PC-9 (cell line): ENCODE measurements around the gene AGBL4. TPM values are rescaled to one million over a fixed set of nuclear protein-coding genes. Genes with fewer than 3 reads are reported as not detected.

ENCODE experiments used
- BruUV-seq: library from RNA; stranded (reverse); fragments of 400-500 nt; replicated peaks from 2 replicates; lab custom pipeline; 2021; lab: Mats Ljungman, UMichigan
- CTCF ChIA-PET: fragments of 300-600 bp; sonication (Branson Sonifier 250); formaldehyde crosslinking; loops from one replicate; lab custom pipeline; 2022; ENCODE audit warnings: antibody characterized with exemption; lab: Charles Lee
- POLR2A ChIA-PET: fragments of 300-600 bp; sonication (Branson Sonifier 250); formaldehyde crosslinking; loops from one replicate; lab custom pipeline; 2022; ENCODE audit warnings: antibody characterized with exemption; ENCODE audit not compliant: unreplicated experiment; lab: Charles Lee
- DNase-seq, 2 experiments: peaks; one replicate each; pipeline versions ENCODE4 v3.0.0 to v3.0.0-alpha.2; 2015 to 2022; ENCODE audit warnings: mixed read lengths in 1 of 2
- H2AFZ ChIP-seq: fragments of 200-600 bp; sonication (generic); 2 replicates; pipeline ENCODE4 v1.8.1; 2017; ENCODE audit warnings: antibody characterized with exemption
- H3F3A ChIP-seq: fragments of 200-600 bp; sonication (generic); 2 replicates; pipeline ENCODE4 v1.8.1; 2017; ENCODE audit warnings: antibody characterized with exemption, mild to moderate bottlenecking, low read depth; ENCODE audit not compliant: insufficient read depth
- H3K27ac ChIP-seq: fragments of 200-600 bp; sonication (generic); 2 replicates; pipeline ENCODE4 v1.6.1; 2016; ENCODE audit warnings: mixed run types
- H3K27me3 ChIP-seq: fragments of 200-600 bp; sonication (generic); 2 replicates; pipeline ENCODE4 v1.6.1; 2016; ENCODE audit warnings: low read depth, mixed run types; ENCODE audit not compliant: insufficient read depth
- H3K36me3 ChIP-seq: fragments of 200-600 bp; sonication (generic); 2 replicates; pipeline ENCODE4 v1.6.1; 2016; ENCODE audit warnings: low read depth, mixed run types
- H3K4me1 ChIP-seq: fragments of 200-600 bp; sonication (generic); replicated peaks from 2 replicates; pipeline ENCODE4 v1.6.1; 2016; ENCODE audit warnings: mixed run types; ENCODE audit not compliant: insufficient read depth
- H3K4me2 ChIP-seq: fragments of 200-600 bp; sonication (generic); 2 replicates; pipeline ENCODE4 v1.6.1; 2017; ENCODE audit warnings: mixed run types
- H3K4me3 ChIP-seq: fragments of 200-600 bp; sonication (generic); 2 replicates; pipeline ENCODE4 v1.6.1; 2016; ENCODE audit warnings: mixed run types
- H3K79me2 ChIP-seq: fragments of 200-600 bp; sonication (generic); 2 replicates; pipeline ENCODE4 v1.6.1; 2017; ENCODE audit warnings: low read depth, mixed run types
- H3K9me2 ChIP-seq: fragments of 200-600 bp; sonication (generic); 2 replicates; pipeline ENCODE4 v1.8.1; 2017; ENCODE audit warnings: mild to moderate bottlenecking; ENCODE audit not compliant: insufficient read depth
- H3K9me3 ChIP-seq: fragments of 200-600 bp; sonication (generic); 2 replicates; pipeline ENCODE4 v1.8.1; 2016; ENCODE audit warnings: low read depth; ENCODE audit not compliant: insufficient read depth
- H4K20me1 ChIP-seq: fragments of 200-600 bp; sonication (generic); 2 replicates; pipeline ENCODE4 v1.8.1; 2017; ENCODE audit not compliant: insufficient read depth
- EZH2 ChIP-seq: fragments of 200-600 bp; sonication (generic); IDR thresholded peaks from 2 replicates; pipeline ENCODE4 v1.8.0; 2017; ENCODE audit warnings: antibody characterized with exemption, low read depth
- intact Hi-C: fragments of 100-400 bp; cut with micrococcal nuclease; formaldehyde crosslinking; loops from one replicate; pipeline ENCODE4 v1.10.0; 2022; ENCODE audit not compliant: unreplicated experiment
- total RNA-seq: library from RNA; stranded (reverse); gene quantifications from 2 replicates; pipeline ENCODE4 v1.2.3, GENCODE V29; 2021
- TF ChIP-seq, protein P1 (sequence below): fragments of 200-600 bp; sonication (generic); conservative IDR thresholded peaks from 2 replicates; pipeline ENCODE4 v1.6.1; 2017; ENCODE audit warnings: mixed run types, antibody characterized with exemption, mild to moderate bottlenecking, moderate library complexity

The AGBL4 gene
- total RNA-seq, 1 experiment from 2014 or later = not detected

DNA sequence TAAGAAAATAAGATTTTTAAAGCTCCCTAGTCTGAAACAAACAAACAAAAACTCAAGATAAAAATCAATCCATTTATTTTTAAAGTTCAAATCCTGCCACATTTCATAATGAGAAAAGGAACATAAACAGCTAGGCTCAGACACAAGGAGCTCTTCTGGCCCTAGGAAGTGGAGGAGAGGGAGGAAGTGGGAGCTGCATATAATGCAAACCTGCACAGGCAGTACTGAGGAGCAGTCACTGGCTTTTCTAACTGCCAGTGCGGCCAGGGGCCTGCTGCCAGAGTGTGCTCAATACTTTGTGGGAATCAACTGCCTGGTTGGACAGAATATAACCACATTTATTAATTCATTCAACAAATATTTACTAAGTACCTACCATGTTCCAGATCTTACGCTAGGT is 1411.9 kb downstream of the AGBL4 start:
- no peaks in the 10 kb centered on the region for H3K9me2 ChIP-seq
- peaks cover 11% of the 10 kb centered on the region; the same call in 1 of the 2 replicates for H3K27me3 ChIP-seq
- no peaks in the 10 kb centered on the region for H3K36me3 ChIP-seq
- intact Hi-C loops = no loop called here
- ChIA-PET CTCF (no interaction called here), POLR2A (no interaction called here)
- H3K79me2 ChIP-seq = no peaks in the 10 kb centered on the region
- H4K20me1 ChIP-seq = no peaks in the 10 kb centered on the region
- no peaks in the 10 kb centered on the region for H3K4me1 ChIP-seq
- DNase-seq = no peak
- no peak overlapping the region for H3K4me3 ChIP-seq
- no peak overlapping the region for H2AFZ ChIP-seq
- no peaks in the 10 kb centered on the region for H3K9me3 ChIP-seq
- BruUV-seq = no TSS peak
- TF ChIP-seq, protein P1, sequence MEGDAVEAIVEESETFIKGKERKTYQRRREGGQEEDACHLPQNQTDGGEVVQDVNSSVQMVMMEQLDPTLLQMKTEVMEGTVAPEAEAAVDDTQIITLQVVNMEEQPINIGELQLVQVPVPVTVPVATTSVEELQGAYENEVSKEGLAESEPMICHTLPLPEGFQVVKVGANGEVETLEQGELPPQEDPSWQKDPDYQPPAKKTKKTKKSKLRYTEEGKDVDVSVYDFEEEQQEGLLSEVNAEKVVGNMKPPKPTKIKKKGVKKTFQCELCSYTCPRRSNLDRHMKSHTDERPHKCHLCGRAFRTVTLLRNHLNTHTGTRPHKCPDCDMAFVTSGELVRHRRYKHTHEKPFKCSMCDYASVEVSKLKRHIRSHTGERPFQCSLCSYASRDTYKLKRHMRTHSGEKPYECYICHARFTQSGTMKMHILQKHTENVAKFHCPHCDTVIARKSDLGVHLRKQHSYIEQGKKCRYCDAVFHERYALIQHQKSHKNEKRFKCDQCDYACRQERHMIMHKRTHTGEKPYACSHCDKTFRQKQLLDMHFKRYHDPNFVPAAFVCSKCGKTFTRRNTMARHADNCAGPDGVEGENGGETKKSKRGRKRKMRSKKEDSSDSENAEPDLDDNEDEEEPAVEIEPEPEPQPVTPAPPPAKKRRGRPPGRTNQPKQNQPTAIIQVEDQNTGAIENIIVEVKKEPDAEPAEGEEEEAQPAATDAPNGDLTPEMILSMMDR = no peak
- no peak for TF ChIP-seq EZH2
- no peak overlapping the region for H3K4me2 ChIP-seq
- H3F3A ChIP-seq = no peaks in the 10 kb centered on the region
- no peak overlapping the region for H3K27ac ChIP-seq

DNA sequence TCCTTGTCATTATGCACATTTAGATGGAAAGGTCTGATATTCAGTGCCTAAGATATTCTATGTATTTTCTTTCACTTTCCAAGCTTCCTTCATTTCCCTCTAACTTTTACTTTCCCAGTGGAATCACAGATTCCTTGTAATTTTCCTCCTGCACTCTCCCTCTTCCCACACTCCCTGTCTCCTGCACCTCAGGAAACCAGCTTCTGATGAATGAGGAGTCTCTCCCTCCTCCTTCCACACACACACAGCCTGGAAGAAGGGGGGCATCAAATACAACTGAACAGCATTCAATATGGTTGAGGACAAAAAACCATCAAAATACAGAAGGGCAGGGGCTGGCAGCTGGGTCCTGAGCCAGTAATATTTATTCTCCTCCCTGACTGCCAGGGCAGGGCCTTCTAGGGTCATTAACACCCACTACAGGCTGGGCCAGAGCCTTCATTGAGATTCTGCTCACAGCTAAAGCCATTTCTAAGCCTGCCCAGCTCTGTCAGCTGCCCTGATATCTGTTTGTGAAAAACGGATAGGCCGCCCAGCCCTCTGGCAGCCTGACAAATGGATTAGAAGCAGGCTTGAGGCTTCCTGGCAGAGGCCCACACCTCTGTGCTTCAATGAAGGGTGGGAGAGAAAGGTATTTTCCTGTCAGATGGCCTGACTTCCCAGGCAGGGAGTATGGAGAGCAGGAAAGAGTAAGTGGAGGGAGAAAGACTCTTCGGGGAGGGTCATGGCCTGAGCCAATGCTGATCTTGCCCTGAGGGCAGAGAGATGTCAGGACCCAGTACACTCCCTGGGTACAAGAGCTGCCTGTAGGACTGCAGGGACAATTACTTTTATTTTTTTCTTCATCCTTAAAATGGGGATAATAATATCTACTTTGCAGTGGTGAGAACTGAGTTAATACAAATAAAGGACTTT is 1412.9 kb downstream of the AGBL4 start:
- no peaks in the 10 kb centered on the region for H3K9me3 ChIP-seq
- peaks cover 11% of the 10 kb centered on the region for H3K27me3 ChIP-seq
- H3K9me2 ChIP-seq = no peaks in the 10 kb centered on the region
- CTCF ChIA-PET = no interaction called here
- no peak for DNase-seq
- no peaks in the 10 kb centered on the region for H3K36me3 ChIP-seq
- H4K20me1 ChIP-seq = no peaks in the 10 kb centered on the region
- no peak overlapping the region for H2AFZ ChIP-seq
- H3K4me3 ChIP-seq = no peak overlapping the region
- no peaks in the 10 kb centered on the region for H3K4me1 ChIP-seq
- POLR2A ChIA-PET = no interaction called here
- TF ChIP-seq, protein P1 = no peak
- no peak for TF ChIP-seq EZH2
- BruUV-seq = no TSS peak
- H3K4me2 ChIP-seq = no peak overlapping the region
- H3K27ac ChIP-seq = no peak overlapping the region
- intact Hi-C loops = no loop called here
- no peaks in the 10 kb centered on the region for H3K79me2 ChIP-seq
- H3F3A ChIP-seq = no peaks in the 10 kb centered on the region

DNA sequence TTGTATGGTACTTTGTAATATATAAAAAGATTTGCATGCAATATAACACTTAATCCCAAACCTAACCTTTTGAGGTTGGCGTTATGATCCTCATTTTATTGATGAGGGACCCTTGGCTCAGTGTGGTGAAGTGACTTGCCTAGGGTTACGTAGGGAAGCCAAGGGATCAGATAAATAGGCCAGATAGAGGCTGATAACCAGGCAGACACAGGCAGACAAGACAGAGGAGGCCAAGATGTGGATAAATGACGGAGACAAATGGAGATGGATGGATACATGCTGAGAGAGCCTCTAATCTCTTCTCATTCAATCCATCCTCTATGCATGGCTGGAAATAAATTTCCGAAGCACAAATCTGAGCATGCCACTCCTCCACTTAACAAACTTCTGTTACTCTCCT is 1414.9 kb downstream of the AGBL4 start:
- no peak overlapping the region for H3K27ac ChIP-seq
- H3K9me2 ChIP-seq = no peaks in the 10 kb centered on the region
- no peak overlapping the region for H2AFZ ChIP-seq
- no peak for TF ChIP-seq EZH2
- TF ChIP-seq, protein P1 = no peak
- no peaks in the 10 kb centered on the region for H3K79me2 ChIP-seq
- no peaks in the 10 kb centered on the region for H4K20me1 ChIP-seq
- ChIA-PET CTCF (no interaction called here), POLR2A (no interaction called here)
- no peaks in the 10 kb centered on the region for H3K9me3 ChIP-seq
- no peaks in the 10 kb centered on the region for H3F3A ChIP-seq
- no peaks in the 10 kb centered on the region for H3K4me1 ChIP-seq
- H3K36me3 ChIP-seq = no peaks in the 10 kb centered on the region
- no peak overlapping the region for H3K4me3 ChIP-seq
- no peak for DNase-seq
- intact Hi-C loops = no loop called here
- no TSS peak for BruUV-seq
- peaks cover 20% of the 10 kb centered on the region for H3K27me3 ChIP-seq
- no peak overlapping the region for H3K4me2 ChIP-seq
